GM21529 (cell line): ENCODE results near the gene CREG2.

ENCODE experiments used
- ATAC-seq: cut with Tn5 transposase; IDR thresholded peaks from one replicate; pipeline ENCODE4 v1.9.1; 2021; ENCODE audit not compliant: unreplicated experiment

CREG2 gene

DNA sequence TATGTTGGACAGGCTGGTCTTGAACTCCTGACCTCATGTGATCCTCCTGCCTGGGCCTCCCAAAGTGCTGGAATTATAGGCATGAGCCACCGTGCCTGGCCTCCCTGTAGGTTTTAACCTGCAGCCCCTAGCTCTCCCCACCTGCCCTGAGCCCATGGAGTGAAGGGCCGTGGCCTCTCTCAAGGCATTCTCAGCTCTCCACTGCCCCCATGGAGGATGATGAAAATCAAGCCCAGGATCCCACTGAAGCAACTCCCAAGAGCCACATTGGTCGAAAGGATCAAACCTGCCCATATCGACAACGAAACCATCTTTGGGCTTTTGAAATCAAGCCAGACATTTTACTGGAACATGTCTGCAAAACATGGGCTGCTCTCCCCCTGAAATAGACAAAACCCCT, 22.4 kb upstream of the CREG2 start:
- no peak for ATAC-seq

DNA sequence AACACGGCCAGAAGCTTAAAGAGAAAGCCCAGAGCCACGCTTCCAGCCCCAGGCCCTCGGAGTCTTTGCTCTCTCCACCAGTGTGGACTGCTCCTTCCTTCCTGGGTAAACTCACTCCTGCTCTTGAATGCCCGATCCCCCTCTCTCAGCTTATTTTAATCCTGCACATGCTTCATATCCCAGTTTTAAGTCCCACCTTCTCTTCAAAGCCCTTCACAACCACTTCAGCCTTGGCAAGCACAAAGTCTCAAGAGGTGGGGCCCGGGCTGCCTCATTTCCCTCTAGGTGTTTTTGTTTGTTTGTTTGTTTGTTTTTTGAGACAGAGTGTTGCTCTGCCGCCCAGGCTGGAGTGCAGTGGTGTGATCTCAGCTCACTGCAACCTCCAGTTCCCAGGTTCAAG, 21.6 kb upstream of the CREG2 start:
- ATAC-seq, result no peak

DNA sequence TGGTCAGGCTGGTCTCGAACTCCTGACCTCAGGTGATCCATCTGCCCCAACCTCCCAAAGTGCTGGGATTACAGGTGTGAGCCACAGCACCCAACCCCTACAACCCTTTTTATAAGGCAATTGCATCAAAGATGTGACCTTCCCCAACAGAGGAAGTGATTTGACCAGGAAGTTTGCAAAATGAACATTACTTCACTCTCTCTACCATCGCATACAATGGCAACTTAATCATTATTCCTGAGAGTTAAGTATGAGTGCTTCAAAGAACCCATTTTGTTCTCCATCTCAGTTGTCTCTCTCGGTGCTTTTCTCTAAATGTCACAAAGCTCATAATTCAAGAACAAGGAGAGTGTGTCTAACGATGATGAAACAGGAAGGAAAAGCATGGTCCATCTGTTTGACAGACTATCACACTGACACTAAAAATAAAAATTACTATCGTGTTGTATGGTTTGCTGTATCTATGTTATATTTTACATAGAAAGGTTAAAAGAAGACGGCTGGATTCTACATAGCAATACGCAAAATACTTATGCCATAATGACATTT, 18.1 kb upstream of the CREG2 start:
- ATAC-seq, result no peak

DNA sequence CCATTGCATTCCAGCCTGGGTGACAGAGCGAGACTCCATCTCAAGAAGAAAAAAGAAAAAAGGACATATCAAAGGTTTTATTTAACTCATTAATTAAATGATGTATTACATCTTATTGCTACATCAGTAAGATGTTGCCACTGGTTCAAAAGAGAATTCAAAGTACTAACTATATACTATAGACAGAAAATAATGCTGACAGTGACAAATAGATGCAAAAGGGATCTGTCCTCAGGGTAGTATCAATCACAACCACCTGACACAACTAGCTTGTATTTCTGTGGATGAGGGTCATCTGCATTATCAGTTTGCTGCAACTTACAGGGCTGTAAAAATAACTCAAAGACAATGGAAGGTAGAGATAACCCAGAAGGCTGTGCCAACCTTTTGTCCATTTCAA, 16.4 kb upstream of the CREG2 start:
- no peak for ATAC-seq

DNA sequence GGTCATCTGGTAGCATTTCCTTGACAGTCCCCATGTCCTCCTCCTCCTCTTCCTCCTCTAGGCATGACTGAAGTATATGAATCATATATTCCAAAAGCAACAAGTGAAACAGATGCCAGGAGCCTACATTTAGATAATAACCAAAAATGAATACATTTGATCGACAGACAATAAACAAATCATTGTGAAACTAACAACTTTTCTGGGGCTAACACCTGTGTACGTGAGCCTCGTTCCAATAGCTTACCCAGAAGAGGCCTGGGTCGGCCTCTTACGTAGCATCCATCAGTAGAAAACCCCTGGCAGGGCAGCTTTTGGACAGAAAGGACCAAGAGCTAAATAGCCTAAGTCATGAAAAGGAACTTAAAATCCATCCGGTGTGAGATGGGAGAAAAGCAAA, 15.3 kb upstream of the CREG2 start:
- ATAC-seq, result no peak

DNA sequence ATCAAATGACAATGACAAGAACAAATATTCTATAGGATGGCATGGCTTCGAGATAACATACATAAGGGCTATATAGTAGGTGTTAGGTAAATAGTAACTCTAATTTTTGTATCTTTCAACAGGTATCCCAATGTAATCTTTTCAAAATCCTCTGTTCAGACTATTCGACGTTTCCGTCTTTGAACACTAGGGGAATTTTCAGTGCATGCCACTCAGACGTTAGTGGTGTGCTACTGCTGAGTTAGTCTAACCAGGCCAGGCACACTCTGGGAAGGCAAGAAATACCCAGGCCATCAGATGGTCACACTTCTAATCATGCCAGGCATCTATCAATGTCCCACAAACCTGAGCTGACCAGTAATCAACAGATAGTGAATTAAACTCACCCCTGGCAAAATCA, 14.6 kb upstream of the CREG2 start:
- no peak for ATAC-seq

DNA sequence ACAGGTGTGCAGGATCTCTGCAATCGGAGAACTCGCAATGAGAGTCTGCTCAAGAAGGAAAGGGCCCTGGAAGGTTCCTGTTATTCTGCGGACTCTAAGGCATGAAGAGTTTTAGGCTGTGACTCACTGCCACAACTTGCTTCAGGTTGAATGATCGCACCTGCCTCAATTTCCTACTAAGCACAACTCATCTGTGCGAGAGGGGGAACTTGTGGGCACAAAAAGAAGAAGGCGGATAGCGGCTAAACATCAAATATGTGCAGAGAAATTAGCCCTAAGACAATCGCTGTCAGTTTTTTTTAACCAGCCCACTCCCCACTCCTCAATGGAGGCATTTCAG, 14.0 kb upstream of the CREG2 start:
- ATAC-seq, result no peak

DNA sequence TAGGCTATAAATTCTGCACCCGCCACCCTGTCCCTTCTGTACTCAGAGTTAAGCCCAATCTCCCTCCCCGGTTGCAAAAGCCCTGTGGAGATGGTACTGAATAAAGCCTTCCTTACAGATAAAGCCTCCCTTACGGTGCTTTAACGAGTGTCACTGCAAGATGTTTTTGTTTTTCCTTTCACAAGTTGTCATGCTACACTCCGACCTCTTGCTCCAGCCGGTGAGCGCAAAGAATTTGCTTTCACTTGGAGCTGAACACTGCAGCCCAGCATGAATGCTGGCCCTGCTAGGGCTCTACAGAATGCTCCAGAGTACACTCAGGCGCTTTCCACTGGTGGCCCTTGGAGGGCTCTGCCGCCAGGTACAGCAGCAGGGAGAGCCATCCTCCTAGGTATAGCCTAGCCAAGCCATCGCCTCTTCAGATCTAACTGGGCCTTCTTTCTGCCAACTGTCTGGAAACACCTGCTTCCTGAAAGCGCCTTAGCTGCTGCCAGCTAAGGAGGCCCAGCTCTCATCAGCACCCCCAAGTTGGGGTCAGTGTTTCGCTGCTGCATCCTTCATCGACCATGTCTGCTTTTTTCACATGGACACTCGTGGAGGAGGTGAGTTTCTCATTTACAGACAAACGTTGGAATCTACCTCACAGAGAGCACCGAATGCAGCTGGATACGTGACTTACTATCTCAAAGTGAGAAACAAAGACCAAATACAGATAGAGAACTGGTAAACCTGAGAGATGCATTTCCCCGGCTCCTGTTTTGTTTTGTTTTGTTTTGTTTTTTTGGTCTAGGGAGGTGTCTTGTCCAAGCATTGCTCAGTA, 13.4 kb upstream of the CREG2 start:
- ATAC-seq, result no peak

DNA sequence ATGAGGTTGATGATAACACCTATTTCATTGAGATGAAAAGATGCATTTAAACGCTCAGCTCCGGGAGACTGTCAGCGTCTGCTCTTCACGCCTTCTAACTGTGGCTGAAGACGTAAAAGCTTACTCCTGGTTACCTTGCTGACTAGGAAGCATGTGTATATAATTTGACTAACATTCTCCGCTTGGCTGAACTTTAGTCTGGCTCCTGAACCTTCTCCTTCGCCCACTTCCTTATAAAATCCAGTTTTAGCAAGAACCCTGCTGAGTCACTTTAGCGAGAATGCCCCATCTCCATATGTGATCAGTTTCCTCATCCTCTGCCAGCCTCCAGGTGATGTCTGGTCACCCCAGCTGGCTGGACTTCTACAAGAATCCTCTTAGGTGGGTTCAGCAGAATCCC, 12.7 kb upstream of the CREG2 start:
- no peak for ATAC-seq

DNA sequence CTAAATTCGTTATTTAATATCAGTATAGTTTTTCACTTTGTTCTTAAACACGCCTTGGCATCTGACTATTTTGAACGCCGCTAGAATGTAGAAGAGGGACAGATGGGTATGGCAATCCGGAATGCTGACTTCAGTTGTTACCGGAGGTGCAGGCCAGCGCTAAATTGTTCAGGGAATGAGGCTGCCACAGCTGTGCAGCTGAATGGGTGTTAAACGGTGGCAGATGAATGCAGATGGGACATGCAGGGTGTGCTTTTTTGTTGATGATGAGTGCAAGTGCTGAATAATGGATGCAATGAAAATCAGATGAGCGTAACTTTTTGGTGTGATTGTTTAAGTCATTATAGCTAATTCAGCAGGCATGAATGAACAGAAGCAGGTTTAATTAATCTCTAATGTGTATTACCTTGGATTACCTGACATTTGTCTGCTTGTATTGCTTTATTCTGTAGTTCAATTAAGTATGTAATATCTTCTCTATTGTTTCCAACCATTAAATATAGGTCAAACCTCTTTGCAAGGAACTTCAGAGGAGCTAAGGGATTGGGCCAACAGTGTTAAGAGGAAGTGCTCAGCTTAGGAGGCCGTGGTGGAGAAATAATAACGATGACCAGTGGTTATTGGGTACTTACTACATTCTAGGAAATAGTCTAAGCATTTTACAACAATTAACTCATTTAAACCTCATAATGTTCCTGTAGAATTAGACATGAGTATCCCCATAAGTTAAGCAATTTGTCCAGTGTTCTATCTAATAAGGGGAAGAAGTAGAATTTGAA, 11.9 kb upstream of the CREG2 start:
- no peak for ATAC-seq

DNA sequence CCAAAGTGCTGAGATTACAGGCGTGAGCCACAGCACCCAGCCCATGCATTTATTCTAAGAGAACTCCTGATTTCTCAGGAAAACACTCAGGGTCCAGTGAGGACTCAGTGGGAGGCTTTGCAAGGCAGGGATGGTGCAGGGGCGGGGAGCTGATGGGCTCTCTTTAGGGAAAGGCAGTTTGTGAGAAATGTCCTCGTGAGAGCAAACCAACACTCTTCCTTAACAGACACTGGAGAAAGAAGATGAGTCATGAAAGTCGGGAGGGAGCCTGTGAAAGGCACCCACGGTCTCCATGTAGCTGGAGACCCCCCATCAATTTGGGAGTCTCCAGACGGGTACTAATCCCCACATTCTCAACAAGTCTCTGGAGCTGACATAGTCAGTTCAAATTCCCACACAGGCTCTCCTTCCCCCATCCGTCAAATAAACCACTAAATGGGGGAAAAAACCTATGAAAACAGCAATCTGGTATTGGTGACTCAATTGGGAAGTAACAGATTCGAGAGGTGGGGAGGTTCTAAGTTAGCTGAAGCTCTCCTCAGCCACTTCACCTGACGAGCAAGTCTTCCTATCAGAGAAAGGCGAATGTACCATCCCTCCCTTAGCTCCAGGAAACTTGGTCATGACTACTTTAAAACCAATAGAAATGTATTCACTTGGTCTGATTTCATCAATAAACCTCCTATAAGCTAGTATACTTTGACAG, 11.0 kb upstream of the CREG2 start:
- ATAC-seq, result no peak

DNA sequence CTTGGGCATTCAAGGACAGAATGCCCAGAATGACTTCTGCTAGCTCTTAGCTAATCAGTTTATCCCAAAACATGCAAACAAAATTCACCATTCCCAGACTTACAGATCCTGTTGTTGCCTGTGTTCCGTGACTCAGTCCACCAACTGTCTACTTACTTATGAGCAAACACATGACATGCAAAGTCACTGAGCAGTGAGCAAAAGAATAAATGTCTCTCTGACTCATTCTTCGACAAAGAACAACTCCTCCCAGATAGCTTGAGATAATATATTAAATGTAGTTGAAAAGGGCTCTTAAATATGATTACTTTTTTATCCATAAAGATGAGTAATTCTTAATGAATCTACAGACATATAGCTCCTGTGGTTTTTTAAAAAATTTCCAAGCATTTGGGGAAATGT, 9.0 kb upstream of the CREG2 start:
- ATAC-seq, result peak; percentile 57

DNA sequence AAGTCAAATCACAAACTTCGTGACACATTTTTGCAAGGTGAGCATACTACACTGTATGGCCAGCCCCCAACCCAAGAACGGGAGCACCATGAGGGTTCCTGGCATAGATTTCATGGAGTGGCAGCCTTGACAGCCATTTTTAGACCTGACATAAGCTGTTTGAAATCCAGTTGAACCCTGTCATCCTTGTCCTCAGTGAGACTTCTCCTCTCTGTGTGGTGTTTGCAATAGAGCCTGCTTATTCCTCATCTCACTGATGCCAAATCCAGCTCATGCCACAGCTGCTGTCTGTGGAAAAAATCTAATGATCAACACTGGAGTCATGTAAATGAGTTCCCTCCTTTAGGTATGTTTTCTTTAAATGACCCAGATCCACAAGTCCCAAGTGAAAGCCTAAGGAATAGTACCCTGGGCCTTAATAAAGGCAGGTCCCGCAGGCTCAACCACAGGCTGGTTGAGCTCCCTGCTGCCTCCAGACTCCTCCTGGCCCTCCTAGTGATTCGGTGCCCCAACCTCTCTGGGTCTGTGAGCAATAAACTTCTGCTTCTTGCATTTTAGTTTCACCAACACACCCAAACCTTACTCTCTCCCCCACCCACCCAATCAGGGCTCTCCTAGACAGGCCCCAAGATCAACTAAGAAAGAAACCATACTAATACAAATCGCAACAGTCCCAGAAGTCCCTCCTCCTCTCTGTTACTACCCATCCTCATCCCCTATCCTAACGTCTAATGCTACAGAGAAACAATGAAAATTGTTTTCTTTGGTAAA, 8.4 kb upstream of the CREG2 start:
- peak; percentile 40 for ATAC-seq

DNA sequence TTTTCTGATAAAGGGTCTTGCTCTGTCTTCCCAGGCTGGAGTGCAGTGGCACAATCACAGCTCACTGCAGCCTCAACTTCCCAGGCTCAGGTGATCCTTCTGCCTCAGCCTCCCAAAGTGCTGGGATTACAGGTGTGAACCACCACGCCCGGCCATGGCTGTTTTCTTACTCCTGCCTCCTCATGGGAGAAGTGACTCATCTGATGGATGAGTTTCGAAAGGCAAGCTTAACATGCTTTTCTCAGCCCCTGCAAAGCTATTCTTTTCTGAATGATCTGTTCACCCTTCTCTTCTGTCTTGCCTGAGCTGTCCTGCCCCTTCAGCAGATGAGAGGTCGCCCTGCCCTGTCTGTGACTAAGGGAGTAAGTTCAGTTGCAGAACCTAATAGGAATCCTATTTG, 929 bp upstream of the CREG2 start:
- no peak for ATAC-seq

DNA sequence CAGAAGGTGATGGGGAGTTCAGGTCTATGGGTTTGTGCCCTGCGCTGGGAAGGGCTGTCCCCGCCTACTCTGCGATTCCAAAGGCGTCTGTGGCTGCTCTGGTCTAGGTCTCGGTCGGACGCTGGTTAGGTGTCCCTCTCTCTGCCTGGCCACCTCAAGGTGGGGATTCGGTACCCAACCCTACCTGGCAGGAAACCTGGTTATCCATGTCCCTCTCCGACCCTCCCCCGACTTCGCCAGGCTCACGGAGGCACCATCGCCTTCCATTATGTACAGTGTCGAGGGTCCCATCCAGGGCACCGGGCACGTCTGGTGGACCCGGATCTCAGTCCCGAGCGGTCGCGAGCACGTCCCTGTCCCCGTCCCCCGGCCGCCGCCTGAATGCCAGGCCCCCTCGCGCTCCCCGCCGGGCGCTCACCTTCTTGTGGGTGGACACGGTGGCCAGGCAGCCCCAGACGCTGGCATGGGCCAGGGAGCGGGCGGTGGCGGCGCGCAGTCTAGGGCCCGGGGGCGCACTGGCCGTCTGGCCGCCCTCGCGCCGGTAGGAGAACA, 628 bp downstream of the CREG2 start:
- no peak for ATAC-seq

DNA sequence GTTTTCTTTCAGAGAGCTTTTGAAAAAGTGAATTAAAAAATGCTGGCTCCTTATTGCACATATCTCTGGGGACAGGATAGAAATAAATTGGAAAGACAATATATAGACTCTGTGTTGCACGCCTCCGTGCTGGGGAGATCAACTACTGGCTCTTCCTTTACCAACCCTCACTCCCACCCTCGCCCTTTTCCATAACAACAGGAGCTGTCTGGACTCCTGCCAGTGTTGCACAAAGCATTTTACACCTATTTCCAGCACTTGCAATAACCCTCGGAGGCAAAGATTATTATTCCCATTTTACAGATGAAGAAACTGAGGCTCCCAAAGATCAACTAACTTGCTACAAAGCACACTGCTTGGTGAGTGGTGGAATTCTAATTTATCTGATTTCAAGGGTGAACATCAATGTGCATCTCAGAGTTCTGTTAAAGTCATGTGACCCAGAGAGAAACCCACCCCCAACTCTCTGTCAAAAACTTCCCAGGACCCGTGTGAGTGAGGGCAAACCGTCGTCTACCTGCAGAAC, 4.2 kb downstream of the CREG2 start:
- no peak for ATAC-seq

DNA sequence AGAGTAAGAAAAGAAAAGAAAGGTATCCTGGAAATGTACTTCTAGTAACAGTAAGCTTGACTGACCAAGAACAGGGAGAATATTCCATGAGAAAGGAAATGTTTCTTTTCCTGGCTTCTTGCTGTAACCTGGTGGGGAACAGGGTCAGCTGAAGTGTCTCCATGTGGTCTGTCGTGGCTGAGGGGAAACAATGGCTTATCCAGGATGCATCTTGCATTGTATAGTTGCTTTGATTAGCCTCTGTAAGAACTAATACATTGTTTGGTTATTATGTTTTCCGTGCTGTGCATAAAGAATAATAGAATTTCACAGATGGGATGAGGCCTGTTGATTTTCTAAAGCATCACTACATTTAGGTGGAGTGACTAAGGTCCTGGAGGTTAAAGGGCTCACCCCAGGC, 4.9 kb downstream of the CREG2 start:
- no peak for ATAC-seq

DNA sequence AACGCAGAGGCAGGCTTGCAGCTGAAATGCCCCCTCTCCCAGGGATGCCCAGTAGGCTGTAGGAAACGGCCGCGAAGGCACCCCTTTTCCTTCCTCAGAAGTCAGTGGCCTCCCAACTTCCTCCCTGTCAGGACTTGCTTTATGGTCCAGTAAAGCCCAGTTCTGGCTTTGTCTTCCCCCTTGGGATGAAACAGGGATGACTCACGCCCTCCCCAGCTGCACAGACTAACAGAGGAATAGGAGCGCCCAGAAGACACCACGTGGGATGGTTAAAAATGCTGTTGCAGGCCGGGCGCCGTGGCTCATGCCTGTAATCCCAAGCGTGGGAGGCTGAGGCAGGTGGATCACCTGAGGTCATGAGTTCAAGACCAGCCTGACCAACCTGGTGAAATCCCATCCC, 6.9 kb downstream of the CREG2 start:
- ATAC-seq, result no peak

DNA sequence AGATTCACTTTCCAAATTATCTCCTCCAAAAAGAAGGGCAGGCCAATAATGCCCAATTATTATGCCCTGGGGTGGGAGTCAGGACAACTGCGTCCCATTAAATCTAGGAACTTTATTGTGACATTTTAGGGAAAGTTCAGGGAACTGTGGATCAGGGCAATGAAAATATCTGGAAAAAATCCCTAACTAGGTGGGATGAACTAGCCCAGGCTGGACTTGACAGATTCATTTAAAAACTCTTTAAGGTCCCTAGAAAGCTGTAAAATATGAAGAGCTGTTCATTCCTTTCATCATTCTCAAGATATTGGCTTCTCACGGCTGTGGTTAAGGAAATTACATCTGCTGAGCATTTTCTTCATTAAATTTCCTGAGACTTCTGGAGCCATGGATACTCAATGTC, 8.2 kb downstream of the CREG2 start:
- no peak for ATAC-seq

DNA sequence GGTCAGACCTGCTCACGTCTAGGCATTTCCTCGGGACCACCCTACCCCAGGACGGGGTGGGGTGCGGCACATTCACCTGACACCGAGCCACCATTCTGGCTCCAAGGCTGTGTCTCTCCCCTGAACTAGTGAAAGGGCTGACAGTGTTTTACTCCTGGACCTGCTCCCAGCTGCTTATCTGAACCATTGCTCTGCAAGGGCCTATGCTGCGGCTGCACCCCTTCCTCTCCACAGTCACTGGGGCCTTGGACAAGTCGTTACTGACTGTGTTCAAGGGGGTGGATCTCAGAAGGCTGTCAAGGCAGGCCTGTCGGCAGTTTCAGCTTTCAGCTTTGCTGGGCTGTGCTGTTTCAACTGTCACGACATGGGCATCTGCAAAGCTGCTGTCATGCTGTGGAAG, 11.7 kb downstream of the CREG2 start:
- no peak for ATAC-seq
